Measurements from ENCODE around the gene TINAG.

- TF ChIP-seq POLR2AphosphoS5 (IDR thresholded peaks at IDR 0.05; ENCODE audit: low read depth, low read length): no peak
- no peak for TF ChIP-seq POLR2A (IDR thresholded peaks at IDR 0.05; ENCODE audit: low read depth, low read length)
- TF ChIP-seq TAF1 (IDR thresholded peaks at IDR 0.05; ENCODE audit: borderline replicate concordance, low read depth, low read length): no peak
Observed at GRCh38 chr6:54366667-54367327, 58.6 kb downstream of the TINAG start.

Measured in GM12892 (cell line).